Loucy (cell line): ENCODE measurements around the gene TBX19.

Source experiments
- CTCF ChIP-seq: fragments of 200-600 bp; sonication (generic); conservative IDR thresholded peaks from 2 replicates; pipeline ENCODE4 v1.5.1; 2014; ENCODE audit warnings: mild to moderate bottlenecking, antibody characterized with exemption, low read length
- EZH2phosphoT487 ChIP-seq: fragments of 200-600 bp; IDR thresholded peaks from 2 replicates; pipeline ENCODE4 v1.6.1; 2018; ENCODE audit warnings: antibody characterized with exemption, mild to moderate bottlenecking, moderate library complexity, borderline replicate concordance

GRCh38 chr1:168297019-168297730 is 16.5 kb downstream of the TBX19 start:
- TF ChIP-seq CTCF (no peak), EZH2phosphoT487 (no peak)
